Neural cell (in vitro differentiated cells): ENCODE measurements around the gene SLC6A11. TPM values are rescaled to one million over a fixed set of nuclear protein-coding genes. Genes with fewer than 3 reads are reported as not detected.

ENCODE experiments used
- H2AFZ ChIP-seq: fragments of 200-600, 300-800 bp; sonication (generic), shearing (Covaris generic); 2 replicates; pipeline ENCODE4 v1.6.0; 2014; ENCODE audit warnings: low read depth, mild to moderate bottlenecking, antibody characterized with exemption, low read length, moderate library complexity
- H3F3A ChIP-seq: fragments of 200-600 bp; shearing (Covaris generic); 2 replicates; pipeline ENCODE4 v1.6.1; 2016; ENCODE audit warnings: mild to moderate bottlenecking, moderate library complexity, mixed read lengths, antibody characterized with exemption, low read length; ENCODE audit not compliant: insufficient read depth, poor library complexity, severe bottlenecking
- H3K27ac ChIP-seq: fragments of 200-600, 300-800 bp; sonication (generic), shearing (Covaris generic); 2 replicates; pipeline ENCODE4 v1.5.1; 2014; ENCODE audit warnings: mild to moderate bottlenecking, low read length, moderate library complexity
- H3K27me3 ChIP-seq: fragments of 300-800, 200-600 bp; sonication (generic), shearing (Covaris generic); 2 replicates; pipeline ENCODE4 v1.6.0; 2014; ENCODE audit warnings: mild to moderate bottlenecking, low read depth, low read length, moderate library complexity; ENCODE audit not compliant: insufficient read depth
- H3K36me3 ChIP-seq: fragments of 300-800, 200-600 bp; sonication (generic), shearing (Covaris generic); 2 replicates; pipeline ENCODE4 v1.5.1; 2014; ENCODE audit warnings: mild to moderate bottlenecking, antibody characterized with exemption, low read length, moderate library complexity; ENCODE audit not compliant: insufficient read depth
- H3K4me2 ChIP-seq: fragments of 300-800, 200-600 bp; sonication (generic), shearing (Covaris generic); 2 replicates; pipeline ENCODE4 v1.6.0; 2014; ENCODE audit warnings: mild to moderate bottlenecking, low read length
- H3K4me3 ChIP-seq: fragments of 300-800, 200-600 bp; sonication (generic), shearing (Covaris generic); 2 replicates; pipeline ENCODE4 v1.5.1; 2014; ENCODE audit warnings: mild to moderate bottlenecking, low read length, moderate library complexity
- H3K79me2 ChIP-seq: fragments of 200-600 bp; shearing (Covaris generic); replicated peaks from 2 replicates; pipeline ENCODE4 v1.6.0; 2014; ENCODE audit warnings: mild to moderate bottlenecking, low read length, moderate library complexity; ENCODE audit not compliant: insufficient read depth
- H3K9ac ChIP-seq: fragments of 300-800, 200-600 bp; sonication (generic), shearing (Covaris generic); 2 replicates; pipeline ENCODE4 v1.6.1; 2016; ENCODE audit warnings: mild to moderate bottlenecking, low read length, mixed read lengths
- H3K9me2 ChIP-seq: fragments of 200-600 bp; shearing (Covaris generic); 2 replicates; pipeline ENCODE4 v1.6.1; 2016; ENCODE audit warnings: mild to moderate bottlenecking, low read length, mixed read lengths; ENCODE audit not compliant: insufficient read depth
- H3K9me3 ChIP-seq: fragments of 200-600, 300-800 bp; sonication (generic), shearing (Covaris generic); 2 replicates; pipeline ENCODE4 v1.6.1; 2016; ENCODE audit warnings: mild to moderate bottlenecking, mixed run types, low read length, moderate library complexity, mixed read lengths
- H4K20me1 ChIP-seq: fragments of 200-600 bp; shearing (Covaris generic); 2 replicates; pipeline ENCODE4 v1.6.1; 2016; ENCODE audit warnings: mild to moderate bottlenecking, mixed run types; ENCODE audit not compliant: insufficient read depth
- CTCF ChIP-seq: fragments of 450-650 bp; IDR thresholded peaks from 2 replicates; pipeline ENCODE4 v1.5.1; 2014; ENCODE audit warnings: antibody characterized with exemption, mild to moderate bottlenecking, moderate library complexity; ENCODE audit not compliant: poor library complexity, severe bottlenecking
- EP300 ChIP-seq: fragments of 450-650 bp; conservative IDR thresholded peaks from 2 replicates; pipeline ENCODE4 v1.6.1; 2014; ENCODE audit warnings: antibody characterized with exemption, mild to moderate bottlenecking, moderate library complexity; ENCODE audit not compliant: poor library complexity, severe bottlenecking
- MXI1 ChIP-seq: fragments of 450-650 bp; conservative IDR thresholded peaks from 2 replicates; pipeline ENCODE4 v1.6.1; 2014; ENCODE audit warnings: antibody characterized with exemption, mild to moderate bottlenecking; ENCODE audit not compliant: poor library complexity, severe bottlenecking
- POLR2AphosphoS5 ChIP-seq: IDR thresholded peaks from 2 replicates; pipeline ENCODE4 v1.6.1; 2012
- RAD21 ChIP-seq: fragments of 450-650 bp; conservative IDR thresholded peaks from 2 replicates; pipeline ENCODE4 v1.6.1; 2014; ENCODE audit warnings: antibody characterized with exemption, mild to moderate bottlenecking, moderate library complexity
- REST ChIP-seq: IDR thresholded peaks from 2 replicates; pipeline ENCODE4 v1.6.1; 2012; ENCODE audit warnings: borderline replicate concordance
- SMC3 ChIP-seq: fragments of 450-650 bp; conservative IDR thresholded peaks from 2 replicates; pipeline ENCODE4 v1.6.1; 2014; ENCODE audit warnings: antibody characterized with exemption, mild to moderate bottlenecking, moderate library complexity; ENCODE audit not compliant: poor library complexity
- TAF1 ChIP-seq: IDR thresholded peaks from 2 replicates; pipeline ENCODE4 v1.6.1; 2012; ENCODE audit warnings: low read depth
- polyA plus RNA-seq: library from polyadenylated mRNA; depleted of rRNA; stranded (reverse); fragments of >200 nt; gene quantifications from 2 replicates; pipeline ENCODE4 v1.2.3, GENCODE V29; 2014

Gene SLC6A11
- polyA plus RNA-seq, 1 donor from 2014 or later = 4.2 TPM

- Histone ChIP-seq H4K20me1 (no peaks in the 10 kb centered on the region), H3K27me3 (no peaks in the 10 kb centered on the region), H3K36me3 (no peaks in the 10 kb centered on the region), H3K27ac (peak overlapping the region; percentile 84), H3K4me3 (peak overlapping the region; percentile 29), H3K9ac (peak overlapping the region; percentile 50), H3K9me3 (no peaks in the 10 kb centered on the region), H3F3A (peaks cover 5% of the 10 kb centered on the region), H3K9me2 (no peaks in the 10 kb centered on the region), H3K79me2 (no peaks in the 10 kb centered on the region), H3K4me2 (no peak overlapping the region), H2AFZ (no peak overlapping the region)
- TF ChIP-seq CTCF (no peak), EP300 (peak; percentile 55), REST (no peak), SMC3 (no peak), MXI1 (no peak), TAF1 (no peak), RAD21 (peak; percentile 19)
These were observed 42.1 kb downstream of the SLC6A11 start for GRCh38 chr3:10858091-10858490.

DNA sequence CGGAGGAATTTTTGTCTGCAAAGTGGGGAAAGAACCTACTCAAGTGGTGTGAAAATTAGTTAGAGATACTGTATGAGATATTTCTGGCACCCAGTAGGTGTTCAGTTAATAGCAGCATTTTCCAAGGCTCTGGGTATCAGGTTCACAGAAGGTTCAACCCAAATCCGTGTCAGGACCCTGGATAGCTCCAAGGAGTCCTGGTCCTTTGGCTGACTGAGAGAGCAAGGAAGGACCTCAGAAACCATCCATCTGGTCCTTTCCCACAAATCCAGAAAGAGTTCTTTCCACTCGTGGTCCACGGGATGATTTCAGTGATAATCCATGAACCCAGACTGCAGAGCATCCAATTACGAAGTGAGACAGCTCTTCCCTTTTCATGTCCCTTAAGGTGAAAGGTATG is 51.4 kb downstream of the SLC6A11 start:
- no peak overlapping the region for H3K4me2 ChIP-seq
- H3K9ac ChIP-seq = no peak overlapping the region
- H3F3A ChIP-seq = no peaks in the 10 kb centered on the region
- H3K79me2 ChIP-seq = no peaks in the 10 kb centered on the region
- H3K27me3 ChIP-seq = no peaks in the 10 kb centered on the region
- no peaks in the 10 kb centered on the region for H3K9me2 ChIP-seq
- no peaks in the 10 kb centered on the region for H3K9me3 ChIP-seq
- H3K4me3 ChIP-seq = no peak overlapping the region
- no peak overlapping the region for H3K27ac ChIP-seq
- no peaks in the 10 kb centered on the region for H4K20me1 ChIP-seq
- TF ChIP-seq EP300 (no peak), CTCF (no peak), SMC3 (no peak), REST (no peak), RAD21 (no peak), TAF1 (no peak), POLR2AphosphoS5 (no peak)
- H2AFZ ChIP-seq = no peak overlapping the region
- no peaks in the 10 kb centered on the region for H3K36me3 ChIP-seq
